Measurements from ENCODE around the gene FAM174B. TPM values are rescaled to one million over a fixed set of nuclear protein-coding genes. Genes with fewer than 3 reads are reported as not detected.

Gene FAM174B
- total RNA-seq, 2 donors from 2014 or later = 32.0 to 183 TPM

DNA sequence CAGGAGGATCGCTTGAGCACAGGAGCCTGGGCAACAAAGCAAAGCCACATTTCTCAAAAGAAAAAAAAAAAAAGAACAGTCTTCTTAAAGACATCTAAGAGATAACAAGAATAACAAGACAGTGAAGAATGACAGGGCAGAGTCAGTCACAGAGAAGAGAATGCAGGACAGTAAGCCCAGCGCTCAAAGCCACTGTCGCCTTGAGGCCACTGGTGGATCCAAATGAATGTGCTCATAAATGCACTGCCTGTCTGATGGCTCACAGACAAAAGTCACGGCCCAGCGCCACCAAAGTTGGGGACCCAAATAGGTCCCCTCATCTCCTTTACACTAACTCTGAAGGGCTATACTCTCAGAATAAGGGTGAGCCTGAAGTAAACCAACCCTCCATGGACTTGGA lies 52.3 kb downstream of the FAM174B start:
- no peak for DNase-seq (ENCODE audit: low spot score)
- intact Hi-C loops (cut with DNase I) = no loop called here
- TF ChIP-seq POLR2AphosphoS5 (IDR thresholded peaks at IDR 0.05) = no peak
- TF ChIP-seq, protein P1, sequence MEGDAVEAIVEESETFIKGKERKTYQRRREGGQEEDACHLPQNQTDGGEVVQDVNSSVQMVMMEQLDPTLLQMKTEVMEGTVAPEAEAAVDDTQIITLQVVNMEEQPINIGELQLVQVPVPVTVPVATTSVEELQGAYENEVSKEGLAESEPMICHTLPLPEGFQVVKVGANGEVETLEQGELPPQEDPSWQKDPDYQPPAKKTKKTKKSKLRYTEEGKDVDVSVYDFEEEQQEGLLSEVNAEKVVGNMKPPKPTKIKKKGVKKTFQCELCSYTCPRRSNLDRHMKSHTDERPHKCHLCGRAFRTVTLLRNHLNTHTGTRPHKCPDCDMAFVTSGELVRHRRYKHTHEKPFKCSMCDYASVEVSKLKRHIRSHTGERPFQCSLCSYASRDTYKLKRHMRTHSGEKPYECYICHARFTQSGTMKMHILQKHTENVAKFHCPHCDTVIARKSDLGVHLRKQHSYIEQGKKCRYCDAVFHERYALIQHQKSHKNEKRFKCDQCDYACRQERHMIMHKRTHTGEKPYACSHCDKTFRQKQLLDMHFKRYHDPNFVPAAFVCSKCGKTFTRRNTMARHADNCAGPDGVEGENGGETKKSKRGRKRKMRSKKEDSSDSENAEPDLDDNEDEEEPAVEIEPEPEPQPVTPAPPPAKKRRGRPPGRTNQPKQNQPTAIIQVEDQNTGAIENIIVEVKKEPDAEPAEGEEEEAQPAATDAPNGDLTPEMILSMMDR (IDR thresholded peaks at IDR 0.05) = no peak
- no peak for TF ChIP-seq POLR2A (IDR thresholded peaks at IDR 0.05)
- H3K27me3 ChIP-seq (replicated peaks; ENCODE audit: insufficient read depth) = no peaks in the 10 kb centered on the region
- H3K27ac ChIP-seq = no peak overlapping the region
- H3K4me3 ChIP-seq = no peak overlapping the region
- H3K9me3 ChIP-seq = no peaks in the 10 kb centered on the region
- H3K36me3 ChIP-seq = no peaks in the 10 kb centered on the region
- WGBS = 93% methylated on average over 5 of the region's 5 CpGs
- H3K4me1 ChIP-seq (replicated peaks) = peaks cover 5% of the 10 kb centered on the region

DNA sequence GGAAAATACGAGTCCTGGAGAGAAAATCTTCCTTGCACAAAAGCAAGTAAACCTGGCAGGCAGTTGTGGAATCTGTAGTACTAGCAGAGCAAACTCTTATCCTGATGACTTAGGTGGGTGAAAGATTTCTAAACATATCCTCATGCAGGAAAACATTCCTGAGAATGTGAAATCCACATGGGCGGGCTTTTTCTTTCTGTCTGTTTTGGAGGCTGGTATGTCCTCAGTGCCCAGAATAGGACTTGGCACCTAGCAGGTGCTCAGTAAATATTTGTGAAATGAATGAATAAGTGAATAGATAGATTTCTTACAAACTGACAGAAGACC lies 53.3 kb downstream of the FAM174B start:
- no peak overlapping the region for H3K27ac ChIP-seq
- no peak overlapping the region for H3K4me3 ChIP-seq
- H3K9me3 ChIP-seq = no peaks in the 10 kb centered on the region
- 96% methylated on average over 2 of the region's 2 CpGs for WGBS
- TF ChIP-seq, protein P1 (IDR thresholded peaks at IDR 0.05) = no peak
- no peak for TF ChIP-seq POLR2A (IDR thresholded peaks at IDR 0.05)
- no peaks in the 10 kb centered on the region for H3K36me3 ChIP-seq
- no peaks in the 10 kb centered on the region for H3K27me3 ChIP-seq (replicated peaks; ENCODE audit: insufficient read depth)
- DNase-seq (ENCODE audit: low spot score) = no peak
- H3K4me1 ChIP-seq (replicated peaks) = peaks cover 5% of the 10 kb centered on the region
- intact Hi-C loops (cut with DNase I) = no loop called here

DNA sequence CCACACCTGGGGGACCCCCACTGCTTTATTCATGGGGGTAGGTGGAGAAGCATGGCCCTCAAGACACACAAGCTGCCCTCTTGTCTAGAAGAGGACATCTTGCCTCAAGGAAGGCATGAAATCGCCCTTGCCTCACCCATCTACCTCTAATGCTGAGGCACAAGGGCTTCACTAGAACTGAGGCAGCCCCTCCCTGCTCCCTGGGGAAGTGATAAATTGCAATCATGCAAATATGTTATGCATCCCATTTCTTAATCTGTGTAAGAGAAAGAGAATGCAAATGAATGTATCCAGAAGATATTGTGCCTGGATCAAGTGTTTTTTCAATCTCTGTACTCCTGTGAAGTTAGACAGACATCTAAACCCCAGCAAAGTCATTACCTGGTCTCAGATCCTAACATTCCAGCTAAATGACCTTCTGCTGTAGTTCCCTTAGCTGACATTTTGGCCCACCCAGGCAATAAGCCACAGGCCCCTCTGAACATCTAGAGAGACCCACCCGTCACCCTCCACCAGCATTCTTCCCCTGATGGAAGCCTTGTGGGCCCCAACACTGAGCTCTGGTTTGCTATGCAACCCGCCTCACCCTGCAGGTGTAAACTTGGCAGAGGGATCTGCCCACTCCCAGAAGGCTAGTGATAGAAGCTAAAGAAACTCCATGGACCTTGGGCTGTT lies 53.8 kb downstream of the FAM174B start:
- Histone ChIP-seq H3K9me3 (no peaks in the 10 kb centered on the region), H3K27me3 (replicated peaks; ENCODE audit: insufficient read depth) (no peaks in the 10 kb centered on the region), H3K27ac (no peak overlapping the region), H3K36me3 (no peaks in the 10 kb centered on the region), H3K4me1 (replicated peaks) (peaks cover 5% of the 10 kb centered on the region), H3K4me3 (no peak overlapping the region)
- DNase-seq (ENCODE audit: low spot score) = no peak
- intact Hi-C loops (cut with DNase I) = no loop called here
- WGBS = 100% methylated on average over 3 of the region's 3 CpGs
- TF ChIP-seq, protein P1 (IDR thresholded peaks at IDR 0.05) = no peak

DNA sequence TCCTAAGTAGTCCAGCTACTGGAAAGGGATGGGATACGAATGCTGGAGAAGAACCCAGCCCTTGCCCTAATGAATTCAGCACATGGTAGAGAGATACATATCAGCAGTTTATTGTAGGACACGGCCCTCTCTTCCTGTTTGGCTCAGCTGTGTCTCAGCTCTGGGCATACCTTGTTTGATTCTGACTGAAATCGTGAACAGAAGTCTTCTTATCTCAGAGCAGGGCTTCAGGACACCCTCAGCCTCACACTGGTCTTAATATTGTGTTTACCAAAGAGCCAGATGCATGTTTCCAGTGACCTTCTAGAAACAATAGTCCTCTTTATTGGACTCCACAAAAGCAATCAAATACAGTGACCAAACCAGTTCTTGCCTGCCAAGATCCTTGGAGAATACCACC lies 54.7 kb downstream of the FAM174B start:
- TF ChIP-seq POLR2A (IDR thresholded peaks at IDR 0.05) (no peak), POLR2AphosphoS5 (IDR thresholded peaks at IDR 0.05) (peak; percentile 61)

DNA sequence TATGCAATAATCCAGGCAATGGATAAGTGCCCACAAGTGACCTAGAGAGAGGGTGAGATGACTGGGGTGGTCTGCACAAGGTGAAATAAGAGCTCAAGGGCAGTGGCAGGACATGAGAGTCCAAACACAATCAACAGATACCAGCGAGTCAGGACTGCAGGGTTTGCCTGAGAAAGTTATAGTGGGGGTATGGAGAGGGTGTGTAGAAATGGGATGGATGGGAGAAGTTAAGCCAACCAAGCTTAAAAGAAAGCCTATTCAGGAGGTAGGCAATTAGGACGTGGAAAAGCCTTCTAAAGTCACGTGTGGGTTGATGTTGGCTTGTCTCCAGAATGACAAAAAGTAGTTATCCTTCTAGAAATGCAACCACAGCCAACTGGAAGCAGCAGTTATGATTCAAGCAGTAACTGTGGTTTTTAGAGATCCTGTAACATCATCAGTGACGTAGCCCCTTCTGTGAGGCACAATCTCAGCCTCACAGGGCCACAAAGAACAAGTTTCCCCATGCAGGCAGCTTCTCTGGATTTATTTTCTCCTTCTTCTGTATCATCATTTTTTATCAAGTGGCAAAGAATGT lies 56.1 kb downstream of the FAM174B start:
- intact Hi-C loops (cut with DNase I) = no loop called here
- no peak overlapping the region for H3K27ac ChIP-seq
- no peaks in the 10 kb centered on the region for H3K27me3 ChIP-seq (replicated peaks; ENCODE audit: insufficient read depth)
- H3K4me3 ChIP-seq = no peak overlapping the region
- no peaks in the 10 kb centered on the region for H3K36me3 ChIP-seq
- TF ChIP-seq, protein P1 (IDR thresholded peaks at IDR 0.05) = no peak
- peaks cover 5% of the 10 kb centered on the region for H3K4me1 ChIP-seq (replicated peaks)
- no peaks in the 10 kb centered on the region for H3K9me3 ChIP-seq
- 43% methylated on average over 4 of the region's 4 CpGs for WGBS
- no peak for DNase-seq (ENCODE audit: low spot score)

More for the DNA sequence above, 54.7 kb downstream of the FAM174B start:
- no peak overlapping the region for H3K4me3 ChIP-seq
- intact Hi-C loops (cut with DNase I) = no loop called here
- DNase-seq (ENCODE audit: low spot score) = no peak
- H3K36me3 ChIP-seq = no peaks in the 10 kb centered on the region
- 22% methylated on average over 3 of the region's 3 CpGs for WGBS
- peaks cover 5% of the 10 kb centered on the region for H3K4me1 ChIP-seq (replicated peaks)
- H3K9me3 ChIP-seq = no peaks in the 10 kb centered on the region
- peak overlapping the region; percentile 17 to 39 for H3K27ac ChIP-seq
- no peaks in the 10 kb centered on the region for H3K27me3 ChIP-seq (replicated peaks; ENCODE audit: insufficient read depth)

Data from prostate gland (tissue), 2 donors.